Activated CD4-positive, alpha-beta memory T cell treated with anti-CD3 and anti-CD28 coated beads for 36 hours (primary cell): ENCODE measurements around the gene PRPF39. TPM values are rescaled to one million over a fixed set of nuclear protein-coding genes. Genes with fewer than 3 reads are reported as not detected.

ENCODE experiments used
- CTCF ChIA-PET: fragments of 350-600 bp; sonication (Branson Sonifier 250); formaldehyde crosslinking; loops from one replicate; lab custom pipeline; 2021; ENCODE audit warnings: antibody characterized with exemption, inconsistent platforms; lab: Charles Lee
- POLR2A ChIA-PET: fragments of 350-600 bp; sonication (Branson Sonifier 250); formaldehyde crosslinking; loops from one replicate; lab custom pipeline; 2021; ENCODE audit warnings: antibody characterized with exemption; lab: Charles Lee
- DNase-seq: peaks from one replicate; pipeline ENCODE4 v3.0.0-alpha.2; 2020
- H3K27ac Mint-ChIP-seq: one replicate; pipeline ENCODE4 v1.8.0; 2021; ENCODE audit warnings: mixed read lengths
- H3K27me3 Mint-ChIP-seq: one replicate; pipeline ENCODE4 v1.8.0; 2021; ENCODE audit warnings: mixed read lengths
- H3K36me3 Mint-ChIP-seq: one replicate; pipeline ENCODE4 v1.8.0; 2021; ENCODE audit warnings: mixed read lengths
- H3K4me1 Mint-ChIP-seq: one replicate; pipeline ENCODE4 v1.8.0; 2021; ENCODE audit warnings: low read depth, mixed read lengths
- H3K4me3 Mint-ChIP-seq: one replicate; pipeline ENCODE4 v1.8.0; 2021; ENCODE audit warnings: mild to moderate bottlenecking, mixed read lengths
- H3K9me3 Mint-ChIP-seq: one replicate; pipeline ENCODE4 v1.8.0; 2021; ENCODE audit warnings: mixed read lengths
- intact Hi-C: fragments of 100-400 bp; cut with micrococcal nuclease; formaldehyde crosslinking; loops from one replicate; pipeline ENCODE4 v1.15.1; 2023
- total RNA-seq, 2 experiments: library from RNA; stranded (reverse); gene quantifications; one replicate each; pipeline ENCODE4 v1.2.3, GENCODE V29; 2021

The PRPF39 gene, protein sequence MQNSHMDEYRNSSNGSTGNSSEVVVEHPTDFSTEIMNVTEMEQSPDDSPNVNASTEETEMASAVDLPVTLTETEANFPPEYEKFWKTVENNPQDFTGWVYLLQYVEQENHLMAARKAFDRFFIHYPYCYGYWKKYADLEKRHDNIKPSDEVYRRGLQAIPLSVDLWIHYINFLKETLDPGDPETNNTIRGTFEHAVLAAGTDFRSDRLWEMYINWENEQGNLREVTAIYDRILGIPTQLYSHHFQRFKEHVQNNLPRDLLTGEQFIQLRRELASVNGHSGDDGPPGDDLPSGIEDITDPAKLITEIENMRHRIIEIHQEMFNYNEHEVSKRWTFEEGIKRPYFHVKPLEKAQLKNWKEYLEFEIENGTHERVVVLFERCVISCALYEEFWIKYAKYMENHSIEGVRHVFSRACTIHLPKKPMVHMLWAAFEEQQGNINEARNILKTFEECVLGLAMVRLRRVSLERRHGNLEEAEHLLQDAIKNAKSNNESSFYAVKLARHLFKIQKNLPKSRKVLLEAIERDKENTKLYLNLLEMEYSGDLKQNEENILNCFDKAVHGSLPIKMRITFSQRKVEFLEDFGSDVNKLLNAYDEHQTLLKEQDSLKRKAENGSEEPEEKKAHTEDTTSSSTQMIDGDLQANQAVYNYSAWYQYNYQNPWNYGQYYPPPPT
- 10 to 100 TPM; 38.9 to 40.9 TPM for total RNA-seq

GRCh38 chr14:45083976-45084722 lies at the start of gene PRPF39:
TSS of gene PRPF39 (plus strand) at chr14:45084116. CDS start at chr14:45095240, 11,124 bp downstream.
- Mint-ChIP-seq H3K4me3 (peak within 1 kb of the TSS; percentile 95), H3K27ac (peak within 1 kb of the TSS; percentile 95), H3K27me3 (no peaks in the 10 kb centered on the region), H3K4me1 (peaks cover 41% of the 10 kb centered on the region), H3K9me3 (no peaks in the 10 kb centered on the region), H3K36me3 (peaks cover 6% of the 10 kb centered on the region)
- peak; percentile 97 for DNase-seq
- ChIA-PET CTCF (no interaction called here), POLR2A (interaction anchor here (1.2 to 1.9 kb wide), 4 partner anchors 10 to 122 kb away, joined by 4 to 16 read pairs (median 5); partner anchors contain the start of genes FKBP3, KLHL28 and TOGARAM1)
- intact Hi-C loops: loop anchor here (1.0 kb wide), 4 partner anchors 50 to 187 kb away; partner anchors contain the start of genes FKBP3, KLHL28 and MIS18BP1

GRCh38 chr14:45034730-45035129 lies 49.2 kb upstream of the PRPF39 start:
- ChIA-PET CTCF (interaction anchor here (0.9 kb wide), 1 partner anchor 72 kb away, joined by 3 read pairs; no protein-coding TSS in a partner anchor), POLR2A (no interaction called here)
- Mint-ChIP-seq H3K4me1 (no peaks in the 10 kb centered on the region), H3K27ac (no peak overlapping the region), H3K36me3 (peaks cover 14% of the 10 kb centered on the region), H3K4me3 (no peak overlapping the region), H3K9me3 (no peaks in the 10 kb centered on the region), H3K27me3 (no peaks in the 10 kb centered on the region)
- DNase-seq: no peak
- intact Hi-C loops: no loop called here

- CTCF ChIA-PET: no interaction called here
- POLR2A ChIA-PET: no interaction called here
- H3K27ac Mint-ChIP-seq: no peak overlapping the region
- no peaks in the 10 kb centered on the region for H3K27me3 Mint-ChIP-seq
- no peaks in the 10 kb centered on the region for H3K9me3 Mint-ChIP-seq
- DNase-seq: no peak
- H3K4me3 Mint-ChIP-seq: no peak overlapping the region
- intact Hi-C loops: no loop called here
- H3K4me1 Mint-ChIP-seq: no peaks in the 10 kb centered on the region
- H3K36me3 Mint-ChIP-seq: peaks cover 10% of the 10 kb centered on the region
Measured at GRCh38 chr14:45038256-45038655, 45.7 kb upstream of the PRPF39 start.

GRCh38 chr14:45038865-45039264 lies 45.1 kb upstream of the PRPF39 start:
- intact Hi-C loops: no loop called here
- Mint-ChIP-seq H3K4me1 (no peaks in the 10 kb centered on the region), H3K4me3 (no peak overlapping the region), H3K27me3 (no peaks in the 10 kb centered on the region), H3K36me3 (peaks cover 10% of the 10 kb centered on the region), H3K9me3 (no peaks in the 10 kb centered on the region), H3K27ac (no peak overlapping the region)
- POLR2A ChIA-PET: no interaction called here
- no peak for DNase-seq
- CTCF ChIA-PET: no interaction called here

DNA sequence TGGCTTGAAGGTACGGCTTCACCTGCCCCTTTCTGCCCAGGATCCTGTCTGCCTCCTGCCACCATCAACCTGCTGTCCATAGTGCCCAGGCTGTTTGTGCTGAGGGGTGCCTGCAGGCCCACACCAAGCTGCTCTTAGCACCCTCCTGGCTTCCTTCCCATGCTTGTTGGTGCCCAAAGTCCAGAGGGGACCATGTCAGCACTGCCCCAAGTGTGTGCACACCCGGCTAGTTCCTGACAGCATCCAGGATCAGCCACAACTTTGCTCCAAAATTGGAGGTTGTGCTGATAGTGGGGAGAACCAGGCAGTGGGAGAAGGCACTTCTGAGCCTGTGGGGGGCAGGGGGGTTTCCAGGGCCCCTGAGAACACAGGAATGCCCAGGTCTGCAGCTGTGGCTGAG lies 44.5 kb upstream of the PRPF39 start:
- Mint-ChIP-seq H3K27ac (no peak overlapping the region), H3K27me3 (no peaks in the 10 kb centered on the region), H3K4me1 (no peaks in the 10 kb centered on the region), H3K9me3 (no peaks in the 10 kb centered on the region), H3K4me3 (no peak overlapping the region), H3K36me3 (peaks cover 10% of the 10 kb centered on the region)
- no peak for DNase-seq
- intact Hi-C loops: no loop called here
- CTCF ChIA-PET: no interaction called here
- POLR2A ChIA-PET: no interaction called here

GRCh38 chr14:45041641-45042040 lies 42.3 kb upstream of the PRPF39 start:
- H3K36me3 Mint-ChIP-seq: peaks cover 9% of the 10 kb centered on the region
- H3K27me3 Mint-ChIP-seq: no peaks in the 10 kb centered on the region
- CTCF ChIA-PET: no interaction called here
- POLR2A ChIA-PET: no interaction called here
- intact Hi-C loops: no loop called here
- DNase-seq: no peak
- no peak overlapping the region for H3K4me3 Mint-ChIP-seq
- no peaks in the 10 kb centered on the region for H3K4me1 Mint-ChIP-seq
- no peak overlapping the region for H3K27ac Mint-ChIP-seq
- H3K9me3 Mint-ChIP-seq: no peaks in the 10 kb centered on the region

DNA sequence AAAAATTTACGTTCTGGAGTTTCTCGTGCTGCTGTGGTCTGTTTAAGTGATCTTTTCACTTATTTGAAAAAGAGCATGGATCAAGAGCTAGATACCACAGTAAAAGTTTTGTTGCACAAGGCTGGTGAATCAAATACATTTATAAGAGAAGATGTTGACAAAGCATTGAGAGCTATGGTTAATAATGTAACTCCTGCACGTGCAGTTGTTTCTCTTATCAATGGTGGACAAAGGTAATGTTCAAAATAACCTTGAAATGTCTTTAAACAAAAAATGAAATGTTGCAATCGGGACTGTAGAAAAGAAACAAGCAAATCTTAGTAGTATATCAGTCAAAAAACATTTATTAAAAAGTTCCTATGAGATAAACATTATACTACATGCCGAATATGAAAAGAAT lies 39.3 kb upstream of the PRPF39 start:
- ChIA-PET POLR2A (no interaction called here), CTCF (no interaction called here)
- intact Hi-C loops: no loop called here
- Mint-ChIP-seq H3K4me1 (no peaks in the 10 kb centered on the region), H3K27ac (no peak overlapping the region), H3K27me3 (no peaks in the 10 kb centered on the region), H3K36me3 (peaks cover 8% of the 10 kb centered on the region), H3K4me3 (no peak overlapping the region), H3K9me3 (no peaks in the 10 kb centered on the region)
- DNase-seq: no peak

DNA sequence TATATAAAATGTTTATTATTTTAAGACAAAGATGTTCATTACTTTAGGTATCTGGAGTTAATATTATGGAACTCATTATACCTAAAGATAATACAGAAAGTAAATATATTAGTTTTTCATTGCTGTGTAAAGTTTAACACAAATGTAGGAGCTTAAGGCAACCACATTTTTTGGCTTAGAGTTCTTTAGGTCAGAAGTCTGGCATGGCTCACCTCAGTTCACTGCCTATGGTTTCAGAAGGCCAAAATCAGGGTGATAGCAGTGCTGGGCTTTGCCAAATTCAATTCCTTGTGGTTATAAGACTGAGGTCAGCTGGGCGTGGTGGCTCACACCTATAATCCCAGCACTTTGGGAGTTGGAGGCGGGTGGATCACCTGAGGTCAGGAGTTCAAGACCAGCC lies 35.5 kb upstream of the PRPF39 start:
- no peak overlapping the region for H3K4me3 Mint-ChIP-seq
- H3K9me3 Mint-ChIP-seq: no peaks in the 10 kb centered on the region
- ChIA-PET CTCF (no interaction called here), POLR2A (no interaction called here)
- H3K4me1 Mint-ChIP-seq: no peaks in the 10 kb centered on the region
- no peaks in the 10 kb centered on the region for H3K27me3 Mint-ChIP-seq
- DNase-seq: no peak
- intact Hi-C loops: no loop called here
- peaks cover 9% of the 10 kb centered on the region for H3K36me3 Mint-ChIP-seq
- H3K27ac Mint-ChIP-seq: no peak overlapping the region

GRCh38 chr14:45051180-45051579 lies 32.7 kb upstream of the PRPF39 start:
- Mint-ChIP-seq H3K36me3 (peaks cover 16% of the 10 kb centered on the region), H3K4me3 (no peak overlapping the region), H3K27me3 (no peaks in the 10 kb centered on the region), H3K4me1 (no peaks in the 10 kb centered on the region), H3K9me3 (peaks cover under 1% of the 10 kb centered on the region), H3K27ac (no peak overlapping the region)
- ChIA-PET POLR2A (no interaction called here), CTCF (no interaction called here)
- DNase-seq: no peak
- intact Hi-C loops: no loop called here

DNA sequence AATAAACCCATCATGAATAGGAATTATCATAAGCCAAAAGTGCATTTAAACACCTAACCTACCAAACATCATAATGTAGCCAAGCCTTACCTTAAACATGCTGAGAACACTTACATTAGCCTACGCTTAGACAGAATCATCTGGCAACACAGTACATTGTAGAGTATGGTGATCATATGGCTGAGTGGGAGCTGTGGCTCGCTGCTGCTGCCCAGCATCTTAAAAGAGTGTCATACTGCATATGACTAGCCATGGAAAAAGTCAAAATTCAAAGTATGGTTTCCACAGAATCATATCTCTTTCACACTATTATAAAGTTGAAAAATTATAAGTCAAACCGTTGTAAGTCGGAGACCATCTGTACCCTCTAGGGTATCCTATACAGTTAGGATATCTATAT lies 32.0 kb upstream of the PRPF39 start:
- Mint-ChIP-seq H3K4me1 (no peaks in the 10 kb centered on the region), H3K36me3 (peaks cover 16% of the 10 kb centered on the region), H3K4me3 (no peak overlapping the region), H3K9me3 (peaks cover 6% of the 10 kb centered on the region), H3K27ac (no peak overlapping the region), H3K27me3 (no peaks in the 10 kb centered on the region)
- ChIA-PET POLR2A (no interaction called here), CTCF (no interaction called here)
- no peak for DNase-seq
- intact Hi-C loops: no loop called here

GRCh38 chr14:45057349-45057748 lies 26.6 kb upstream of the PRPF39 start:
- Mint-ChIP-seq H3K4me1 (no peaks in the 10 kb centered on the region), H3K9me3 (peaks cover 9% of the 10 kb centered on the region), H3K27me3 (no peaks in the 10 kb centered on the region), H3K4me3 (no peak overlapping the region), H3K36me3 (peaks cover 28% of the 10 kb centered on the region), H3K27ac (no peak overlapping the region)
- DNase-seq: no peak
- ChIA-PET POLR2A (no interaction called here), CTCF (no interaction called here)
- intact Hi-C loops: no loop called here

DNA sequence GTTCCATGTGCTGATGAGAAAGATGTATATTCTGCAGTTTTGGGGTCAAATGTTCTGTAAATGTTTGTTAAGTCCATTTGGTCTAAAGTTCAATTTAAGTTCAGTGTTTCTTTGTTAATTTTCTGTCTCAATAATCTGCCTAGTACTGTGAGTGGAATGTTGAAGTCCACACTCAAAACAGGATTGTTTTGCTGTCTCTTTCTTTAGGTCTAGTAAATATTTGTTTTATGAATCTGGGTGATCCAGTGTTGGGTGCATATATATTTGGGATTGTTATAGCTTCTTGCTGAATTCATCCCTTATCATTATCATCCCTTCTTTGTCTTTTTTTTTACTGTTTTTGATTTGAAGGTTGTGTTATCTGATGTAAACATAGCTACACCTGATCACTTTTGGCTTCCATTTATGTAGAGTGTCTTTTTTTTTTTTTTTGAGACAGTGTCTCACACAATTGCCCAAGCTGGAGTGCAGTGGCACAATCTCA lies 26.0 kb upstream of the PRPF39 start:
- peaks cover 9% of the 10 kb centered on the region for H3K9me3 Mint-ChIP-seq
- DNase-seq: no peak
- peaks cover 26% of the 10 kb centered on the region for H3K36me3 Mint-ChIP-seq
- no peaks in the 10 kb centered on the region for H3K27me3 Mint-ChIP-seq
- ChIA-PET CTCF (no interaction called here), POLR2A (no interaction called here)
- no peaks in the 10 kb centered on the region for H3K4me1 Mint-ChIP-seq
- intact Hi-C loops: no loop called here
- H3K27ac Mint-ChIP-seq: no peak overlapping the region
- H3K4me3 Mint-ChIP-seq: no peak overlapping the region
